C4-2B (cell line): Measurements from ENCODE around the gene GP2.

Experiments used
- CTCF ChIP-seq: fragments of 450-650 bp; conservative IDR thresholded peaks from 2 replicates; pipeline ENCODE4 v1.5.1; 2017; ENCODE audit warnings: mild to moderate bottlenecking
- ZFX ChIP-seq: fragments of 450-650 bp; IDR thresholded peaks from 2 replicates; pipeline ENCODE4 v1.6.1; 2017

GRCh38 chr16:20309786-20310185 lies 17.5 kb downstream of the GP2 start:
- TF ChIP-seq CTCF, result no peak
- TF ChIP-seq ZFX, result no peak
